IPS-15b (cell line): ENCODE measurements around the gene ZNF771.
"Not testable (repeated sequence)": the region's sequence is repeated elsewhere in the genome, so short reads cannot be mapped to it uniquely, and the experiment has no call there.

Experiments used
- H3K27me3 ChIP-seq: one replicate; pipeline ENCODE4 v1.6.1; 2013; ENCODE audit warnings: low read length; ENCODE audit not compliant: control insufficient read depth, insufficient read depth
- H3K36me3 ChIP-seq: one replicate; pipeline ENCODE4 v1.6.1; 2013; ENCODE audit warnings: low read length; ENCODE audit not compliant: control insufficient read depth, insufficient read depth
- H3K4me1 ChIP-seq: one replicate; pipeline ENCODE4 v1.6.1; 2013; ENCODE audit warnings: mild to moderate bottlenecking, low read length; ENCODE audit not compliant: control insufficient read depth, insufficient read depth
- H3K4me3 ChIP-seq: one replicate; pipeline ENCODE4 v1.5.1; 2013; ENCODE audit warnings: low read depth, low read length
- H3K9ac ChIP-seq: one replicate; pipeline ENCODE4 v1.6.1; 2013; ENCODE audit warnings: low read depth, mild to moderate bottlenecking, low read length
- H3K9me3 ChIP-seq: one replicate; pipeline ENCODE4 v1.6.1; 2013; ENCODE audit warnings: mild to moderate bottlenecking, low read length; ENCODE audit not compliant: control insufficient read depth, insufficient read depth

ZNF771 gene

DNA sequence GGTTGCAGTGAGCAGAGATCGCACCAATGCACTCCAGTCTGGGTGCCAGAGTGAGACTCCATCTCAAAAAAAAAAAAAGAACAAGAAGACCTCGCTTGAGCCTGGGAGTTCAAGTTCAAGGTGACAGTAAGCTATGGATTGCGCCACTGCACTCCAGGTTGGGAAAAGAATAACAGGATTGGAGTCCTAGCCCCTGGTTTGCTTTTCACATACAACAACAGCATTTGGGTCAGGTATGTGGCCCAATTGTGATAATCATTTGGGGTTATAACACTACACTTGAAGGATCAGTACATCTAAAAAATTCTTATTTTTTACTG lies 41.7 kb downstream of the ZNF771 start:
- H3K9me3 ChIP-seq, result no peaks in the 10 kb centered on the region
- peaks cover 2% of the 10 kb centered on the region for H3K36me3 ChIP-seq
- H3K27me3 ChIP-seq, result peaks cover 4% of the 10 kb centered on the region
- H3K9ac ChIP-seq, result no peak overlapping the region
- no peak overlapping the region for H3K4me3 ChIP-seq
- peaks cover 3% of the 10 kb centered on the region for H3K4me1 ChIP-seq

DNA sequence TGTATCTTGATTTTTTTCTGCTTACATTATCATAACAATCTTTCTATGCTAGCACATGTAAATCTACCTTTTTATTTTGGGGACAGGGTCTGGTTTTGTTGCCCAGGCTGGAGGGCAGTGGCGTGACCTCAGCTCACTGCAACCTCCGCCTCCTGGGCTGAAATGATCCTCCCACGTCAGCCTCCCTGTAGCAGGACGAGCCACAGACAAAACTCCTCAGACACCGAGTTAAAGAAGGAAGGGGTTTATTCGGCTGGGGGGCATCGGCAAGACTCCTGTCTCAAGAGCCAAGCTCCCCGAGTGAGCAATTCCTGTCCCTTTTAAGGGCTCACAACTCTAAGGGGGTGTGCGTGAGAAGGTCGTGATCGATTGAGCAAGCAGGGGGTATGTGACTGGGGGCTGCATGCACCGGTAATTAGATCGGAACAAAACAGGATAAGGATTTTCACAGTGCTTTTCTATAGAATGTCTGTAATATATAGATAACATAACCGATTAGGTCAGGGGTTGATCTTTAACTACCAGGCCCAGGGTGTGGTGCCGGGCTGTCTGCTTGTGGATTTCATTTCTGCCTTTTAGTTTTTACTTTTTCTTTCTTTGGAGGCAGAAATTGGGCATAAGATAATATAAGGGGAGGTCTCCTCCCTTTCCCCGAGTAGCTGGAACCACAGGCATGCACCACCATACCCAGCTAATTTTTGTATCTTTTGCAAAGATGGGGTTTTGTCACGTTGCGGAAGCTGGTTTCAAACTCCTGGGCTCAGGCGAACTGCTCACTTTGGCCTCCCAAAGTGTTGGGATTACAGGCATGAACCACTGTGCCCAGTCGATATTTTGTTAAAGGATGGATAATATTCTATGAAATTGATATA lies 45.5 kb downstream of the ZNF771 start:
- H3K4me1 ChIP-seq, H3K36me3 ChIP-seq, H3K27me3 ChIP-seq, H3K4me3 ChIP-seq, H3K9ac ChIP-seq, H3K9me3 ChIP-seq: not testable (repeated sequence)

DNA sequence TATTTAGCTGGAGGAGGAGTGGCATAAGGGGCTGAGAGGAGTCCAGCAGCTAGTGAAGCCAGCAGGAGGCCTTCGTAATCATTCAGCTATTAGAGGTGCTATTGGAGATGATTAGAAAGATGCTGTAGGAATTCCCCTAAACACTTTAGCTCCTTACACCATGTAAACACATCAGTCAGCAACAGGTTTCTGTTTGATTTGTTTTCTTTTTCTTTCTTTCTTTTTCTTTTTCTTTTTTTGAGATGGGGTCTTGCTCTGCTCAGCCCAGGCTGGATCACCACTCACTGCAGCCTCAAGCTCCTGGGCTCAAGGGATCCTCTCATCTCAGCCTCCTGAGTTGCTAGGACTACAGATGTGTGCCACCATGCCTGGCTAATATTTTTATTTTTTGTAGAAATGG lies 48.9 kb downstream of the ZNF771 start:
- no peak overlapping the region for H3K4me3 ChIP-seq
- no peaks in the 10 kb centered on the region for H3K36me3 ChIP-seq
- H3K9me3 ChIP-seq, result no peaks in the 10 kb centered on the region
- H3K9ac ChIP-seq, result no peak overlapping the region
- H3K4me1 ChIP-seq, result no peaks in the 10 kb centered on the region
- H3K27me3 ChIP-seq, result no peaks in the 10 kb centered on the region

DNA sequence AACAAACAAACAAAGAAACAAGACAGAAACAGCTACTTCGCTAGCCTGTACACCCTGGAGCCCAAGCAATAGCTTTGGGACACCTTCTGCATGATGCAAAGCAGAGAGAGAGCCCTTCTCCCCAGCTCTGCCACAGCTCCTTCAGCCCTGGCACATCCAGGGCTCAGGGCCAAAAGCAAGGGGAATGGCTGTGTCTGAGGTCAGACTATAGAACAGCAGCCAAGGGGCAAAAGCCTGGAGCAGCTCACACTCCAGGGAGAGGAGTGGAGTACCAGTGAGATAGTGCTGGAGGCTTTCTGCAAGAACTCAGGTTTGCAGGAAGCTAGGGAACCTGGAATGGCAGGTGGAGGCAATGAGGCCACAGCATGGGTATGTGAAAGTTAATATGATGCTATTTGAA lies 49.9 kb downstream of the ZNF771 start:
- H3K27me3 ChIP-seq, result no peaks in the 10 kb centered on the region
- no peak overlapping the region for H3K9ac ChIP-seq
- H3K4me3 ChIP-seq, result no peak overlapping the region
- no peaks in the 10 kb centered on the region for H3K36me3 ChIP-seq
- no peaks in the 10 kb centered on the region for H3K4me1 ChIP-seq
- no peaks in the 10 kb centered on the region for H3K9me3 ChIP-seq

DNA sequence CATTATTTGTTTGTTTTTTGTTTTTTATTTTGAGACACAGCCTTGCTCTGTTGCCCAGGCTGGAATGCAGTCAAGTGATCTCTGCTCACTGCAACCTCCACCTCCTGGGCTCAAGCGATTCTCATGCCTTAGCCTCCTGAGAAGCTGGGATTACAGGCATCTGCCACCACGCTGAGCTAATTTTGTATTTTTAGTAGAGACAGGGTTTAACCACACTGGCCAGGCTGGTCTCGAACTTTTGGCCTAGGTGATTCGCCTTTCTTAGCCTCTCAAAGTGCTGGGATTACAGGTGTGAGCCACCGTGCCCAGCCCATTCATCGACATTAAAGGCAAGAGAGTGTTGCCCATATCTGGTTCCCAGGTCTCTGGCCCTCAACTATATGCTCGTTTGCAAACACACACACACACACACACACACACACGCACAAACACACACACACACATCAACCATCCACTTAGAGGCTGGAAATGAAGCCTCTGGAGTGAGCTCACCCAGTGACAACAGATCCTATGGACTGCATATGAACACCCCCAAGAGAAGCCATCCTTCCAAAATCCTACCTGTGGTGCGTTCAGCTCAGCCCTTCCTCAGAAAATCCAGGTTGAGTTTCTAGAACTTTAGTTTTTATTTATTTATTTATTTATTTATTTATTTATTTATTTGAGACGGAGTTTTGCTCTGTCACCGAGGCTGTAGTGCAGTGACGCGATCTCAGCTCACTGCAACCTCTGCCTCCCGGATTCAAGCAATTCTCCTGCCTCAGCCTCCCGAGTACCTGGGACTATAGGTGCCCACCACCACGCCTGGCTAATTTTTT lies 50.5 kb downstream of the ZNF771 start:
- no peak overlapping the region for H3K4me3 ChIP-seq
- no peaks in the 10 kb centered on the region for H3K4me1 ChIP-seq
- H3K9ac ChIP-seq, result no peak overlapping the region
- no peaks in the 10 kb centered on the region for H3K36me3 ChIP-seq
- no peaks in the 10 kb centered on the region for H3K9me3 ChIP-seq
- no peaks in the 10 kb centered on the region for H3K27me3 ChIP-seq

DNA sequence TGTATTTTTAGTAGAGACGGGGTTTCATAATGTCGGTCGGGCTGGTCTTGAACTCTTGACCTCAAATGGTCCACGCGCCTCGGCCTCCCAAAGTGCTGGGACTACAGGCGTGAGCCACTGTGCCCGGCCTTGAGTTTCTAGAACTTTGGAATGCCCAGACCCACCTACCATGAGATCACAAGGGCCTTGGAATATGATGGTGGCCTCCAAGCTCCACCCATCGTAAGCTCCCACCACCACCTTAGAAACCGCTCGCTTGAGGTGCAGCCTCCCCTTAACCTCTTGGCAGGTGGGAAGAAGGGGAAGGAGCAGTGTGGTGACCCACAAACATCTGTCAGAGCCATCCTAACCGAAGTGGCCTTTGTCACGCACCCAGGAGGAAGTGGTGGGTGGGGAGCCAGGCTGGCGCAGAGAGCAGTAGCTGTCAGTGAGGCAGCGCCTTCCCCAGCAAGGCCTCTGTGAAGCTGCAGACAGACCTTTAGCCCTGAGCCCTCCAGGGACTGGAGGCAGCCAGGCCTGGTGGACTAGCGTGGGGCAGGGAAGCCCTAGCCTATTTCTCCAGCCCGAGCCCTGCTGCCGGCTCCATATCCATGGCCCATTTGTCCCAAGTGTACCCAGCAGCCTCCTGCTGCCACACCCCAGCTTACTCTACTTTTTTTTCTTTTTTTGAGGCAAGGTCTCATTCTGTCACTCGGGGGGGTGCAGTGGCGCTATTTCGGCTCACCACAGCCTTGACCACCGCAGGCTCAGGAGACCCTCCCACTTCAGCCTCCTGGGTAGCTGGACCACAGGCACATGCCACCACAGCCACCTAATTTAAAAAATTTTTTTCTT lies 51.4 kb downstream of the ZNF771 start:
- Histone ChIP-seq H3K4me1 (no peaks in the 10 kb centered on the region), H3K9ac (no peak overlapping the region), H3K36me3 (no peaks in the 10 kb centered on the region), H3K4me3 (no peak overlapping the region), H3K27me3 (no peaks in the 10 kb centered on the region), H3K9me3 (no peaks in the 10 kb centered on the region)

DNA sequence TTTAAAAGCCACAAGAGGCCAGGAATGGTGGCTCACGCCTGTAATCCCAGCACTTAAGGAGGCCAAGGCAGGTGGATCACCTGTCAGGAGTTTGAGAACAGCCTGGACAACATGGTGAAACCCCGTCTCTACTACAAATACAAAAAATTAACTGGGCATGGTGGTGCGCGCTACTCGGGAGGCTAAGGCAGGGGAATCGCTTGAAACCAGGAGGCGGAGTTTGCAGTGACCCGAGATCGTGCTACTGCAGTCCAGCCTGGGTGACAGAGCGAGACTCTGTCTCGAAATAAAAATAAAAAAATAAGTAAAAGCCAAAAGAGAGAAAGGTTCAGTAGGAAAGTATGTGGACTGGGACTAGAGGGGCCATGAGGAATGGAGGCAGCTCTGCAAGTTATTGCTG lies 52.0 kb downstream of the ZNF771 start:
- H3K4me3 ChIP-seq, result no peak overlapping the region
- H3K4me1 ChIP-seq, result no peaks in the 10 kb centered on the region
- no peaks in the 10 kb centered on the region for H3K36me3 ChIP-seq
- no peaks in the 10 kb centered on the region for H3K27me3 ChIP-seq
- no peaks in the 10 kb centered on the region for H3K9me3 ChIP-seq
- H3K9ac ChIP-seq, result no peak overlapping the region

DNA sequence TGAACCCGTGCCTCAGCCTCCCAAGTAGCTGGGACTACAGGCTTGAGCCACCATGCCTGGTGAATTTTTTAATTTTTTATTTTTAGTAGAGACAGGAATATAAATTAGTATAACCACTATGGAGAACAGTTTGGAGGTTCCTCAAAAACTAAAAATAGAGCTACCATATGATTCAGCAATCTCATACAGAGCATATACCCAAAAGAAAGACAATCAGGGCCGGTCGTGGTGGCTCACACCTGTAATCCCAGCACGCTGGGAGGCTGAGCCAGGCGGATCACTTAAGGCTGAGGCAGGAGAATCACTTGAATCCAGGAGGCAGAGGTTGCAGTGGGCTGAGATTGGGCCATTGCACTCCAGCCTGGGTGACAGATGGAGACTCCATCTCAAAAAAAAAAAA lies 54.0 kb downstream of the ZNF771 start:
- H3K9ac ChIP-seq, H3K36me3 ChIP-seq, H3K27me3 ChIP-seq, H3K9me3 ChIP-seq, H3K4me1 ChIP-seq, H3K4me3 ChIP-seq: not testable (repeated sequence)

DNA sequence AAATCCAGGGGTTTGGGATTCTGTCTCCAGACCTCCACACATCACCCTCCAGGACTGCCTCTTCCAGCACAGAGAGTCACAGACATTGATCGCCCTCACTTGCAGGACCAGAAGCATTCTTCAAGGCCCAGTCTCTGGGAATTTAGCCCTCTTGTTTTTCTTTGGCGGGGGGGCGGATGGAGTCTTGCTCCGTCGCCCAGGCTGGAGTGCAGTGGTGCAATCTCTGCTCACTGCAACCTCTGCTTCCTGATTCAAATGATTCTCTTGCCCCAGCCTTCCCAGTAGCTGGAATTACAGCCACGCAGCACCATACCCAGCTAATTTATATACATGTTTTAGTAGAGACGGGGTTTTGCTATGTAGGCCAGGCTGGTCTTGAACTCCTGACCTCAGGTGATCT lies 56.7 kb downstream of the ZNF771 start:
- Histone ChIP-seq H3K9ac (no peak overlapping the region), H3K4me1 (no peaks in the 10 kb centered on the region), H3K27me3 (no peaks in the 10 kb centered on the region), H3K9me3 (no peaks in the 10 kb centered on the region), H3K36me3 (no peaks in the 10 kb centered on the region), H3K4me3 (no peak overlapping the region)
